Activated CD4-positive, alpha-beta T cell treated with anti-CD3 and anti-CD28 coated beads for 4 hours (primary cell): ENCODE data around the gene BBS7.

Source experiments
- DNase-seq, 2 donors: peaks; one replicate each; pipeline ENCODE4 v3.0.0-alpha.2; 2020

The BBS7 gene

GRCh38 chr4:121789960-121790829, 80.1 kb downstream of the BBS7 start:
- DNase-seq, result no peak

GRCh38 chr4:121789455-121789854, 80.8 kb downstream of the BBS7 start:
- DNase-seq, result no peak

- no peak for DNase-seq
These were observed 81.4 kb downstream of the BBS7 start for GRCh38 chr4:121788896-121789295.

GRCh38 chr4:121786221-121786620, 84.1 kb downstream of the BBS7 start:
- DNase-seq, result no peak

- DNase-seq, result no peak
These were observed 84.8 kb downstream of the BBS7 start for GRCh38 chr4:121785479-121785878.

- no peak for DNase-seq
These were observed 85.3 kb downstream of the BBS7 start for GRCh38 chr4:121784975-121785374.

GRCh38 chr4:121784401-121784800, 85.9 kb downstream of the BBS7 start:
- DNase-seq, result no peak

- no peak for DNase-seq
These were observed 87.1 kb downstream of the BBS7 start for GRCh38 chr4:121783210-121783609.

- DNase-seq, result no peak
These were observed 91.2 kb downstream of the BBS7 start for GRCh38 chr4:121778991-121779628.

- DNase-seq, result no peak
These were observed 92.6 kb downstream of the BBS7 start for GRCh38 chr4:121777625-121778024.

GRCh38 chr4:121776610-121777401, 93.5 kb downstream of the BBS7 start:
- DNase-seq, result no peak
